GM21447 (cell line): Measurements from ENCODE around the gene TNFRSF12A.

Experiments
- ATAC-seq: cut with Tn5 transposase; IDR thresholded peaks from one replicate; pipeline ENCODE4 v1.9.1; 2021; ENCODE audit not compliant: unreplicated experiment

The TNFRSF12A gene

DNA sequence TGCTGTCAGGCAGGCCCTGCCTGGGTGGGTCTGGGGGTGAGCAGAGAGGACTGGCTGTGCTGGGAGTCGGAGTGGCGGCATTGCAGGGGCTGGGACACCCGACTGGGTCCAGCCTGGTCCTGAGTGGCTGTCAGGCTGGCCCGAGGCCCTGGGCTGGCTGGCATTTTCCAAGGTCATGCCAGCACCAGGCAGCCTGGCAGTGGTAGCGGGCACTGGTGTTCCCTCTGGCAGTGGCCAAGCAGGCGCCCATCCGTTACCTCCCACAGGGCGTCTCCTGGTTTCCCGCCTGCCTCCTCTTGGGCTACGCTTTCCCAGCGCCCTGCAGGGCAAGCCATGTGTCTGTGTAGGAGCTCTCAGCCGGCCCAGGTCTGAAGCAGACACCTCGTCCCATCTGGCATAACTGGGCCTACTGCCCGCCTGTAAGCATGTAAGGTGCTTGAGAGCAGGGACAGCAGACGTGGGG is 34.2 kb upstream of the TNFRSF12A start:
- no peak for ATAC-seq

GRCh38 chr16:2986623-2987188 is 33.5 kb upstream of the TNFRSF12A start:
- ATAC-seq = no peak

DNA sequence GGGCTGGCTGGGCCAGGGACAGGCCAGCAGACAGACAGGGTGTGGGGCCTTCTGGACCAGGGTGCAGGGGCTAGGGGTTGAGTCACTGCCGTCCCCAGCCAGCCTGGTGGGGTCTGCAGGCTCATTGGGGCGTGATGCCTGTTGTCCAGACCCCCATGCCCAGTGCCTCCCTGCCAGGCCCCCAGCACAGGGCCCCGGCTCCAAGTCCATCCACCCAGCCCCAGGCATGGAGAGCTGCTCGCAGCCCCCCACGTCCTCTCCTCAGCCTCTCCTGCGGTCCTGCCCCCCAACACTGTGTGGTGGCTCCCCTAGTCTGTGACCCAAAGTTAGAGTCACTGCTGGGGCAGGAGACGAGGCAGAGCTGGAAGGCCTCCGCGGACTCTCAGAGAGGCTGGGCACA is 32.9 kb upstream of the TNFRSF12A start:
- ATAC-seq = no peak

GRCh38 chr16:2987833-2988232 is 32.3 kb upstream of the TNFRSF12A start:
- ATAC-seq = no peak

- no peak for ATAC-seq
Observed at GRCh38 chr16:2988590-2989099, 31.5 kb upstream of the TNFRSF12A start.

- ATAC-seq = no peak
Observed at GRCh38 chr16:2990891-2991290, 29.3 kb upstream of the TNFRSF12A start.

DNA sequence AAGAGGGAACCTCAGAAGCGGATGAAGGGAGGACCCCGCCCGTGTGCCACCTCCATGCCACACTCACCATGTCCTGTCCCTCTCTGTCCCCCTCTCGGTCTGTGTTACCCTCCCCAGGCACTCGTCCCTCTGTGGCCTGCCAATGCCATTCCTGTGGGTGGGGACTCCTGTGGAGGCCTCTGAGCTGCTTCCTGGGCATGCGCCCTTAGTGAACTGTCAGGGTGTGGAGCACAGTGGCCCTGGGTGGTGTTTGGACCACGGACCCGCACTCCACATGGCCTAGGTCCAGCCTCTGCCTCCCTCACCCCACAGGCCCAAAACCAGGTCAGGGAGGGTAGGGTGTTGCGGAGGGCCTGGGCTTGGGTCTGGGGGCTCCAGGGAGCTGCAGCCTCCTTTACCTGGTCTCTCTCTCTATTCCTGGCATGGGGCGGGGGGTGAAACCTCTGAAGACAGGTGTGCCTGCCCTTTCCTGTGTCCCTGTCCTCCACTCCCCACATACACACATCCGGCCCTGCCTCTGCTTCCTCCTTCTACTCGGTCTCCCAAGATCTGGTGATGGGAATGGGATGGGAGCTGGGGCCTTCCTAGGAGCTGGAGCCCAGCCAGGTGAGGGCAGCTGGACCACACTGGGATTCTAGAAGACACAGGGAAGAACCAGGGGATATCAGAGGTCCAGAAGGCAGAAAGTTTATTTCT is 28.5 kb upstream of the TNFRSF12A start:
- no peak for ATAC-seq

GRCh38 chr16:2992383-2993081 is 27.6 kb upstream of the TNFRSF12A start:
- ATAC-seq = no peak

DNA sequence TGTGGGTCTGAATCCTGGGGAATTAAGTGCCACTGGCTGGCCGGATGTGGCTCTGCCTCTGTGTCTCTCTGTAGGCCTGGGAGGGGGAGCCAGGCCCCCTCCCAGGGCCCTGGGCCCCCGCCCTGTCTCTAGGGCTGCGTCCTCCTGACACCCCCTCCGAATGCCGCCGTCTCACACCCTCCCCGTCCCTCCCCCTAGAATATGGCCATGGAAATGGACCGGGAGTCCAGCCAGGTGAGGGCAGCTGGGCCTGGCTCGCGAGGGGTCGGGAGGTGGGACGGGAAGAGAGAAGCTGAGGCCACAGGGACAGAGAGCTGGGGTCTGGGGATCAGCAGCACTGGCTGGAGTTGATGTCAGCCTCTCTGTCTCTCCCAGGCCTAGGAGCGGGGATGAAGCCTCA is 23.9 kb upstream of the TNFRSF12A start:
- ATAC-seq = no peak

DNA sequence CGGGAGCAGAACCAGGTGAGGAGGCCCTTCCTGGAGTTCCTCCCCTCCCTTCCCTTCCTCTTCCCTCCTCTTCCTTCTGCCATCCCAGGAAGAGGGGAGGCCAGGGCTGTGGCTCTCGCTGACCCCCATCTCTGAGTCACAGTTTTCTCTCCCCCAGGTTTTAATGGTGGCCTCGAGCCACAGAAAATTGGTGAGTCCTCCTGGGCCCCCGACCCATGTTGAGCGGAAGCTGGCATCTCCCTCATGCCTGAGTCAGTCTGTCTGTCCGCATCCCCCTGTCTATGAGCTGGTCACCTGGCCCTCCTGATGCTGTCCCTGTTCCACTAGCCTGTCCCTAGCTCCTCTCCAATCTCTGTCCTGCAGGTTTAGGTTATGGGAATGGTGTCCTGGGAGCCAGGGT is 20.2 kb upstream of the TNFRSF12A start:
- no peak for ATAC-seq

DNA sequence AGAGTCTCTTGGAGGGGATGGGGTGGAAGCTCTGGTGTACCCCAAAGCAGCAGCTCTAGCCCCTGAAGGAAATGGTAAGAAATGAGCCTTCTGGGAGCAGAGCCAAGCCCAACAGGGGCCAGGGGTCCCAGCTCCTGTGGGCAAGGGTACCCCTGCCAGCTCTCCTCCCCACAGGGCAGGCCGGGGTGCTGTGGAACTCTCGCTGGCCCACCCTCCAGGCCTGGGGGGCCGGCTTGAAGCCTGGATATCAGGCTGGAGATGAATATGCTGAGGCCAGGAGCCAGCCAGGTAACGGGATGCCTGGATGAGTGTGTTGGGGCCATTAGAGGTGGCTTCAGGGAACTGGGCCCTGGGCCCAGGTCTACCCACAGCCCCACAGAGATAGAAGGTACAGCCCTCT is 19.6 kb upstream of the TNFRSF12A start:
- no peak for ATAC-seq

GRCh38 chr16:3001316-3001715 is 18.9 kb upstream of the TNFRSF12A start:
- ATAC-seq = no peak

DNA sequence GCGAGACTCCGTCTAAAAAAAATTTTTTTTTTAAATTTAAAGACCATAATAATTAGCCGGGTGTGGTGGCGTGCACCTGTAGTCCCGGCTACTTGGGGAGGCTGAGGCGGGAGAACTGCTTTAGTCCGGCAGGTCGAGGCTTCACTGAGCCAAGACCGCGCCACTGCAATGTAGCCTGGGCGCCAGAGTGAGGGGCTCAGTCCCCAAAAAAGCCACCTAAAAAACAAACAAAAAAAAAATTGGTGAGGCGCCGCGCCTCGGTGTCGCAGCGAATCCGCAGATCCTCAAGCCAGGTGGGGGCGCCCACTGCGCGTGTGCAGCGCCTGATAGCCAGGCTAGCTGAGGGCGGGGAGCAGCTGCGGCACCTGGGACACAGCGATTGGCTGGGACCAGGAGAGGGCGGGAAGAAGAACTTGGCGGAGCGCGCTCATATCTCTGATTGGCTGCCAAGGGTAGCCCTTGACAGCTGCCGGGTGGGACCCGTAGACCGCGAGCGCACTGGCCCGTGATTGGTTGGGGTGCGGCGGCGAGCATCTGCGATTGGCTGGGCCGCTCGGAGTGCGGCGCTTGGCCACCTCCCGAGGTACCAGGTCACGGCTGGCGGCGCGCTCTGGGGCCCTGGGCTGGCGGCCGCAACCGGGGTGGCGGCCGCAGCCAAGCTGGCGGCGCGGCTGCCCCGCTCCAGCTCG is 16.4 kb upstream of the TNFRSF12A start:
- ATAC-seq = peak; percentile 95

- peak; percentile 1 for ATAC-seq
Observed at GRCh38 chr16:3004319-3004718, 15.8 kb upstream of the TNFRSF12A start.

DNA sequence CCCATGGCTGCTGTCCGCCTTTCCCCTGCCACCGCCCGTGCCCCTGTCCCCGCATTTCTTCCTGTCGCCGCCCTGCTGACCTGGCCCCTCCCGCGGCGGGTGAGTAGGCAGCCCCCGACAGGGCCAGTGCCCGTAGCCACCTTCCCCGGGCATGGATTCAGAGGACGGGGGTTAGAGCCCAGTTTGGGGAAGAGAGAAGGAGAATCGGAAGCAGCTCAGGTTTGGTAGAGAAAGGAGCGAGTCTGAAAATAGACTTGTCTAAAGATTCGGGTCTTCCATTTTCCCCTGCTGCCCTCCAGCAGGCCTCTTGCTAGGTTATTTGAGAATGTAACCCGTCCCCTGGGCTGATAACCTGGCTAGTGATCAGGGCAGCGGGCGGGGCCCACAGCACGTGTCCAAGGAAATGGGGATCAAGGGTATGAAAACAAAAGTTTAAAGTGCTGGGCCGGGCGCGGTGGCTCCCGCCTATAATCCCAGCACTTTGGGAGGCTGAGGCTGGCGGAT is 15.3 kb upstream of the TNFRSF12A start:
- ATAC-seq = no peak

DNA sequence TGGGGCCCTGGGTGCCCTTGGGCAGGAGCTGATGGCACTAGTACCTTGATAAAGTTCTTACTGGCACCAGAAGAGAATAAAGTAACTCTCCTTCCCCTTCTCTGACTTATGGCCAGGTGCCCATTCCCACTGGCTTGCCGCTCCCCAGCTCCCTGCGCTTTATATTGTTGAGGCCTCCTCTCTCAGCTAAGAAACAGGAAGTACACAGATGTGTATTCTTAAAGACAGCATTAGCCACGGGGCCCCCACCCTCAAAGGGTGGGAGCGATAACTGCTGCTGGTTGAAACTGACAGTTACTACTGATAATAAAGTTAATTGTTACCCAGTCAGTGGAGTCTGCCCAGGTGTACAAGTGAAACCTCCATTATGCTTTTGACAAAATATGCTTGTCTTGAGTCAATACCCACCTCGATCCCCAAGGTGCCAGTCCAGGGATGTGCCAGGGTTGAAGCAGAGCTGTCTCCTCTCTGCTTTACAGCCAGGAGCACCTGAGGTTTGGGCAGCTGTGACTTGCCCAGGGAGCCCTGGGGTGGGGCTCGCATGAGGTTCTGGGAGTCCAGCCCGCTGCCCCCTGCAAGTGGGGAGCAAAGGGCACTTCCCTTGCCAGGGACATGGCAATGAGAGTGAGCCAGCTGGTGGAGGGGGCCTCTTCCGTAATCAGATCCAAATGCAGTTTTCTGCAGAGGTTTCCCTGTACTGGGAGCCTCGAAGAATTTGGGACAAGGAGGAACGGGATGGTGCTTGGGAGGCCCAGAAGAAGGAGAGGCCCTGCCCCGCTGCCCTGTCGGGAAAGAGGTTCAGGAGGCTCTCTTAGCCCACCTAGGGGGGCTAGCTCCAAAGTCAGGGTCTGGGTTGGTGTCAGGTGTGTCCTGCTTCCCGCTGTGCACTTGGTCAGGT is 12.9 kb upstream of the TNFRSF12A start:
- no peak for ATAC-seq

DNA sequence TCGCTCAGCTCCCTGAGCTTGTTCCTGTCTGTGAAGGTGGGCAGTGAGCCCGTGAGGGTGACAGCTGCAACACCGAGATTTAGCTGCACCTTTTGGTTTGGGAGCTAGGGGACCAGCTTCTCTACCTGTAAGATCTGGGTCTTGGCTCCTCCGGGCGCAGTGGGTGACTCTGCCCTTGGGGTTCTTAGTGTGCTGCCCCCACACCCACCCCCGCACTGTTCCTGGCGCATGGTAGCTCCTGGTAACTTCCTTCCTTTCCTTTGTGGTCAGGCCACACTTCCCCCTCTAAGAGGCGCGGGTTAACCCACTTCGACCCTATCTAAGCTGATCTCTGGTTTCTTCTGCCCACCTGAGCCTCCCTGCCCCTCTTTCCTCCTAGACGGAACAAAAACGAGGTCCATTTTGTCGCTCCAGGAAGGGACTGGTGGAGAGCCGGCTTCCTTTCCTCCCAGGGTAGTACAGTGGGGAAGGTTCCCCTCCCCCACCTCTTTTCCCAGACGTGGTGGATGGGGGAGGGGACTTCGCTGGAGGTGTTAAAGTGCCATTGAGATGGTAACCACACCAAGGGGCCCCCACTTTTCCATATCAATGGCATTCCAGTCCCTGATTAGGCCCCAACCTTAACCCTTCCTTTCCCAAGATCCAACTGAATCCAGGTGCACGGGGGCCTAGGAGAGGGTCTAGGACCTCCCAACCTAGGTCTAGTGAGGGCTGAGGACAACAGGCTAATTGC is 12.0 kb upstream of the TNFRSF12A start:
- ATAC-seq = no peak

GRCh38 chr16:3008690-3009037 is 11.5 kb upstream of the TNFRSF12A start:
- no peak for ATAC-seq

DNA sequence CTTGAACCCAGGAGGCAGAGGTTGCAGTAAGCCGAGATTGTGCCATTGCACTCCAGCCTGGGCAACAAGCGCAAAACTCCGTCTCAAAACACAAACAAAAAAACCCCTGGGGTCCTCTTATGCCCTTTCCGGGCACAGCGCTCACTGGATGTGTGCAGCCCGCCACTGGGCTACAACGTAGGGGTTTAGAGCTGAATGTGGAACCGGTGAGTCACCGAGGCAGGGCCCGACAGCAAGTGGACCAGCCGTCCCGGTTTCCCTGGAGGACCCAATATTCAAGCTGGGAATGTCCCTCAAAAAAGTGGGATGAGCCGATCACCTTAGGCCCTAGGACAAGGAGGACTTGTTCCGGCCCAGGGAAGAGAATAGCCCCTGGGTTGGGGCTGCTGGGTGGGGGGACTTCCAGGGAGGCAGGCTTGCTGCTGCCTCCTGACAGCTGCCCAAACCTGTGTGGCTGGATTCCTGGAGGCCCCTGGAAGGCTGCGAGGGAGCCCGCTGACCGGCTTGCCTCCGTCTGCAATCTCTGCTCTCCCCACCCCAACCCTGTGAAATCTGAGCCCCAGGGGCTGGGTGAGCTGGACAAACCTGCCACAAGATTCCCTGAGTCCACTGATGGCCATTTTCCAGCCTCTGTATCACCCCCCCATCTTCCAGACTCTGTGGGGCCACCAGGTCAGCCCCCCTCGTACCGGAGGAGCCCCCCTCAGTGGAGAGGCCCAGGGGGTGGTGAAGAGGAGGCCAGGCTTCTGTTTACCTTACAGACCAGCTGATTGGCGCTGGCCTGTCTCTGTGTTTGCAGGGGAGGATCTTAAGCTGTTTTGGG is 10.4 kb upstream of the TNFRSF12A start:
- no peak for ATAC-seq
